ENCODE measurements around the gene SMIM27.

The SMIM27 gene

DNA sequence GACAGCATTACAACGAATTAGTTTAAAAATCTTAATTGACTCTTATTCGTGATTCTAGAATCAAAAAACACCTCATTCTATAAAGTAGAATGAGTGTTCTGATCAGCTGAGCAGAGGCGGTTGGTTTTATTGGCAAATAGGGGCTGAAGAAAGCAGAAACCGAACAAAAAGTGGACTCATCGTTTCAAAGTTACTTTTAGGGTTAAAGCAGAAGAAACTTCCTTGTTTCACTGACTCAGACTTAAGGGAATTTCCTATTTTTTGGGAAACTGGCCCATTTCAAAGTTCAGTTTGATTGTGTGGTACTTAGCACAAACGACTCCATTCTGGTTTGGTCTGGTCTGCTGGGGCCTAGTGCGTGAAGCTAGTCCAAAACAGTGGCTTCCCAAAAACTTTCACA is 21.7 kb downstream of the SMIM27 start:
- H4K91ac ChIP-seq (ENCODE audit: low read length), result no peak overlapping the region
- H3K79me1 ChIP-seq (replicated peaks; ENCODE audit: low read length, poor library complexity, severe bottlenecking), result peaks cover 10% of the 10 kb centered on the region
- no peak overlapping the region for H2BK120ac ChIP-seq (ENCODE audit: low read depth, low read length)
- WGBS, result 95% methylated on average over 5 of the region's 7 CpGs
- no peak overlapping the region for H3K4me2 ChIP-seq (ENCODE audit: low read length, poor library complexity, severe bottlenecking)
- peaks cover 1% of the 10 kb centered on the region for H3K4me1 ChIP-seq (ENCODE audit: control insufficient read depth, insufficient read depth, low read depth, low read length)
- H3K4me3 ChIP-seq (ENCODE audit: insufficient read depth in 1 of 2, low read depth in 1 of 2, low read length in 2 of 2), result peak overlapping the region in 1 of 2 experiments; percentile 98
- H3K14ac ChIP-seq (ENCODE audit: low read length in 2 of 2), result no peak overlapping the region
- no peak overlapping the region for H2BK5ac ChIP-seq (ENCODE audit: low read depth, low read length, poor library complexity, severe bottlenecking)
- no peak overlapping the region for H4K8ac ChIP-seq (ENCODE audit: low read length)
- no peak overlapping the region for H3K27ac ChIP-seq (ENCODE audit: low read length, poor library complexity, severe bottlenecking)
- no peak overlapping the region for H3K18ac ChIP-seq (ENCODE audit: low read depth in 1 of 2, low read length in 2 of 2)
- H2AK5ac ChIP-seq (ENCODE audit: low read length, severe bottlenecking), result no peak overlapping the region
- H3K27me3 ChIP-seq (ENCODE audit: control insufficient read depth in 1 of 2, insufficient read depth in 1 of 2, low read length in 2 of 2), result peaks cover 0 to 7% of the 10 kb centered on the region in 2 experiments
- no peak overlapping the region for H3K4ac ChIP-seq (ENCODE audit: low read depth in 1 of 2, low read length in 2 of 2)
- H3K36me3 ChIP-seq (ENCODE audit: control insufficient read depth in 1 of 2, insufficient read depth in 2 of 2, low read depth in 1 of 2, low read length in 2 of 2), result peaks cover 3 to 6% of the 10 kb centered on the region in 2 experiments
- no peaks in the 10 kb centered on the region for H3K9me3 ChIP-seq (ENCODE audit: control insufficient read depth, low read length)
- H3K23ac ChIP-seq (ENCODE audit: low read length in 2 of 2), result no peak overlapping the region
- no peak overlapping the region for H2AFZ ChIP-seq (ENCODE audit: low read depth, low read length)
- H3K9ac ChIP-seq (ENCODE audit: low read length), result peak overlapping the region; percentile 97
- H2BK15ac ChIP-seq (ENCODE audit: low read depth, poor library complexity, severe bottlenecking), result no peak overlapping the region
- no peak for DNase-seq
- no peak overlapping the region for H2BK12ac ChIP-seq (ENCODE audit: low read length in 2 of 2)

DNA sequence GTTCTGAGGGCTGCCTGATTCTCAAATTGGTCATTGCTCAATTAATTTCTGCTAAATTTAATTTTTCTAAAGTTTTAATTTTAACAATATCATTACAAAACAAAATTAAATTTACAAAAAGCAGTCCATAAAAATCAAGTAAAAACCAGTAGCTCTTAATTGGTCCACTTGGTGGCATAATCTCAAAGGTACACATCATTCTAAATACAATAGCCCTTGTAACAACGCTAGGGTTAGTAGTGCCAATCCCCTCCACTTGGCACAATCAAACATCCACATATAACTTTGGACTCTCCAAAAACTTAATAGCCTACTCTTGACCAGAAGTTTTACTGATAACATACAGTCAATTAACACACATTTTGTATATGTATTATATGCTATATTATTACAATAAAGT is 22.7 kb downstream of the SMIM27 start:
- Histone ChIP-seq H2BK5ac (ENCODE audit: low read depth, low read length, poor library complexity, severe bottlenecking) (no peak overlapping the region), H2BK12ac (ENCODE audit: low read length in 2 of 2) (no peak overlapping the region), H2AK5ac (ENCODE audit: low read length, severe bottlenecking) (no peak overlapping the region), H2AFZ (ENCODE audit: low read depth, low read length) (no peak overlapping the region), H3K9ac (ENCODE audit: low read length) (no peak overlapping the region), H4K8ac (ENCODE audit: low read length) (no peak overlapping the region), H3K4ac (ENCODE audit: low read depth in 1 of 2, low read length in 2 of 2) (no peak overlapping the region), H3K79me1 (replicated peaks; ENCODE audit: low read length, poor library complexity, severe bottlenecking) (peaks cover 5% of the 10 kb centered on the region), H3K4me3 (ENCODE audit: insufficient read depth in 1 of 2, low read depth in 1 of 2, low read length in 2 of 2) (no peak overlapping the region), H3K23ac (ENCODE audit: low read length in 2 of 2) (no peak overlapping the region), H3K4me2 (ENCODE audit: low read length, poor library complexity, severe bottlenecking) (no peak overlapping the region), H2BK120ac (ENCODE audit: low read depth, low read length) (no peak overlapping the region), H3K27me3 (ENCODE audit: control insufficient read depth in 1 of 2, insufficient read depth in 1 of 2, low read length in 2 of 2) (peaks cover 0 to 8% of the 10 kb centered on the region in 2 experiments), H3K14ac (ENCODE audit: low read length in 2 of 2) (no peak overlapping the region), H3K18ac (ENCODE audit: low read depth in 1 of 2, low read length in 2 of 2) (no peak overlapping the region), H3K27ac (ENCODE audit: low read length, poor library complexity, severe bottlenecking) (no peak overlapping the region), H3K4me1 (ENCODE audit: control insufficient read depth, insufficient read depth, low read depth, low read length) (peaks cover 1% of the 10 kb centered on the region), H4K91ac (ENCODE audit: low read length) (no peak overlapping the region), H3K9me3 (ENCODE audit: control insufficient read depth, low read length) (no peaks in the 10 kb centered on the region), H3K36me3 (ENCODE audit: control insufficient read depth in 1 of 2, insufficient read depth in 2 of 2, low read depth in 1 of 2, low read length in 2 of 2) (peaks cover 3% of the 10 kb centered on the region in 2 experiments), H2BK15ac (ENCODE audit: low read depth, poor library complexity, severe bottlenecking) (no peak overlapping the region)
- 89% methylated on average over 1 of the region's 1 CpG for WGBS
- DNase-seq, result no peak

DNA sequence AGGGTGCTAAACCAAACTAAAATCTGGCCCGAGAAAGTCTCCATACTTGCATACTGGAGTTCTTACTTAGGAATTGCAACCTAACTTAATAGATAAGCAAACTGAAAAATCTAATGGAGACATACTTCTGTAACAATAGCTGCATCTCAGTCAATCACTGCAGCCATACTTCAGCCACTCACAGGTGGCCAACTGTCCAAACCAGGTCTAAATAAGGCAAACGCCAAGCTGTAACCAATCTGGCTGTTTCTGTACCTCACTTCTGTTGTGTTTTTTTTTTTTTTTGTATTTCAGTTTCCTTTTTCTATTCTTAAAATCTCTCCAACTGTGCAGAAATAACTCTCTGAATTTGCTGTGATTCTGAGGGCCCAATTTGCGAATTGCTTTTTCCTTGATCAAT is 25.2 kb downstream of the SMIM27 start:
- H4K91ac ChIP-seq (ENCODE audit: low read length), result no peak overlapping the region
- H3K18ac ChIP-seq (ENCODE audit: low read depth in 1 of 2, low read length in 2 of 2), result no peak overlapping the region
- H3K36me3 ChIP-seq (ENCODE audit: control insufficient read depth in 1 of 2, insufficient read depth in 2 of 2, low read depth in 1 of 2, low read length in 2 of 2), result no peaks in the 10 kb centered on the region
- no peaks in the 10 kb centered on the region for H3K79me1 ChIP-seq (replicated peaks; ENCODE audit: low read length, poor library complexity, severe bottlenecking)
- no peak overlapping the region for H3K14ac ChIP-seq (ENCODE audit: low read length in 2 of 2)
- H3K4me2 ChIP-seq (ENCODE audit: low read length, poor library complexity, severe bottlenecking), result no peak overlapping the region
- H2BK12ac ChIP-seq (ENCODE audit: low read length in 2 of 2), result no peak overlapping the region
- H2BK120ac ChIP-seq (ENCODE audit: low read depth, low read length), result no peak overlapping the region
- peaks cover 0 to 8% of the 10 kb centered on the region in 2 experiments for H3K27me3 ChIP-seq (ENCODE audit: control insufficient read depth in 1 of 2, insufficient read depth in 1 of 2, low read length in 2 of 2)
- H3K9me3 ChIP-seq (ENCODE audit: control insufficient read depth, low read length), result no peaks in the 10 kb centered on the region
- H3K9ac ChIP-seq (ENCODE audit: low read length), result no peak overlapping the region
- 90% methylated on average over 1 of the region's 3 CpGs for WGBS
- H2BK15ac ChIP-seq (ENCODE audit: low read depth, poor library complexity, severe bottlenecking), result no peak overlapping the region
- no peak overlapping the region for H2AFZ ChIP-seq (ENCODE audit: low read depth, low read length)
- no peak overlapping the region for H3K27ac ChIP-seq (ENCODE audit: low read length, poor library complexity, severe bottlenecking)
- no peak overlapping the region for H2BK5ac ChIP-seq (ENCODE audit: low read depth, low read length, poor library complexity, severe bottlenecking)
- H3K23ac ChIP-seq (ENCODE audit: low read length in 2 of 2), result no peak overlapping the region
- no peak overlapping the region for H3K4ac ChIP-seq (ENCODE audit: low read depth in 1 of 2, low read length in 2 of 2)
- no peak overlapping the region for H2AK5ac ChIP-seq (ENCODE audit: low read length, severe bottlenecking)
- no peak overlapping the region for H3K4me3 ChIP-seq (ENCODE audit: insufficient read depth in 1 of 2, low read depth in 1 of 2, low read length in 2 of 2)
- H3K4me1 ChIP-seq (ENCODE audit: control insufficient read depth, insufficient read depth, low read depth, low read length), result peaks cover 2% of the 10 kb centered on the region
- H4K8ac ChIP-seq (ENCODE audit: low read length), result no peak overlapping the region
- no peak for DNase-seq

DNA sequence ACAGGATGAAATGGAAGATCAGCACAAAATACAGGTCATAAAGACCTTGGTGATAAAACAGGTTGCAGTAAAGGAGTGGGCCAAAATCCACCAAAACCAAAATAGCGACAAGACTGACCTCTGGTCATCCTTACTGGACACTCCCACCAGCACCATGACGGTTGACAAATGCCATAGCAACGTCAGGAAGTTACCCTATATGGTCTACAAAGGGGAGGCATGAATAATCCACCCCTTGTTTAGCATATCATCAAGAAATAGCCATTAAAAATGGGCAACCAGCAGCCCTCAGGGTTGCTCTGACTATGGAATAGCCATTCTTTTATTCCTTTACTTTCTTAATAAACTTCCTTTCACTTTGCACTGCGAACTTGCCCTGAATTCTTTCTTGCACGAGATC is 26.8 kb downstream of the SMIM27 start:
- H2AK5ac ChIP-seq (ENCODE audit: low read length, severe bottlenecking), result no peak overlapping the region
- H2BK15ac ChIP-seq (ENCODE audit: low read depth, poor library complexity, severe bottlenecking), result no peak overlapping the region
- H3K4me3 ChIP-seq (ENCODE audit: insufficient read depth in 1 of 2, low read depth in 1 of 2, low read length in 2 of 2), result peak overlapping the region in 1 of 2 experiments; percentile 38
- H3K14ac ChIP-seq (ENCODE audit: low read length in 2 of 2), result no peak overlapping the region
- H3K27ac ChIP-seq (ENCODE audit: low read length, poor library complexity, severe bottlenecking), result no peak overlapping the region
- H3K4me1 ChIP-seq (ENCODE audit: control insufficient read depth, insufficient read depth, low read depth, low read length), result peaks cover 2% of the 10 kb centered on the region
- no peak overlapping the region for H3K18ac ChIP-seq (ENCODE audit: low read depth in 1 of 2, low read length in 2 of 2)
- DNase-seq, result no peak
- H4K91ac ChIP-seq (ENCODE audit: low read length), result no peak overlapping the region
- no peak overlapping the region for H3K4me2 ChIP-seq (ENCODE audit: low read length, poor library complexity, severe bottlenecking)
- no peaks in the 10 kb centered on the region for H3K36me3 ChIP-seq (ENCODE audit: control insufficient read depth in 1 of 2, insufficient read depth in 2 of 2, low read depth in 1 of 2, low read length in 2 of 2)
- 74% methylated on average over 5 of the region's 5 CpGs for WGBS
- H2BK12ac ChIP-seq (ENCODE audit: low read length in 2 of 2), result no peak overlapping the region
- no peak overlapping the region for H2BK5ac ChIP-seq (ENCODE audit: low read depth, low read length, poor library complexity, severe bottlenecking)
- H3K4ac ChIP-seq (ENCODE audit: low read depth in 1 of 2, low read length in 2 of 2), result no peak overlapping the region
- no peaks in the 10 kb centered on the region for H3K9me3 ChIP-seq (ENCODE audit: control insufficient read depth, low read length)
- H3K27me3 ChIP-seq (ENCODE audit: control insufficient read depth in 1 of 2, insufficient read depth in 1 of 2, low read length in 2 of 2), result peaks cover 0 to 8% of the 10 kb centered on the region in 2 experiments
- H2AFZ ChIP-seq (ENCODE audit: low read depth, low read length), result no peak overlapping the region
- H2BK120ac ChIP-seq (ENCODE audit: low read depth, low read length), result no peak overlapping the region
- no peak overlapping the region for H3K23ac ChIP-seq (ENCODE audit: low read length in 2 of 2)
- peak overlapping the region; percentile 41 for H3K9ac ChIP-seq (ENCODE audit: low read length)
- no peaks in the 10 kb centered on the region for H3K79me1 ChIP-seq (replicated peaks; ENCODE audit: low read length, poor library complexity, severe bottlenecking)
- H4K8ac ChIP-seq (ENCODE audit: low read length), result no peak overlapping the region
